Left ventricle myocardium inferior (tissue), 1 donor: ENCODE data around the gene SMIM23. TPM values are rescaled to one million over a fixed set of nuclear protein-coding genes. Genes with fewer than 3 reads are reported as not detected.

ENCODE experiments used
- DNase-seq: peaks from one replicate; pipeline ENCODE4 v3.0.0-alpha.2; 2020
- H3K27ac ChIP-seq: fragments of 200-600 bp; replicated peaks from 2 replicates; pipeline ENCODE4 v1.8.0; 2021
- H3K27me3 ChIP-seq: fragments of 200-600 bp; 2 replicates; pipeline ENCODE4 v1.8.0; 2021; ENCODE audit warnings: low read depth
- H3K36me3 ChIP-seq: fragments of 200-600 bp; 2 replicates; pipeline ENCODE4 v1.8.0; 2021
- H3K4me1 ChIP-seq: fragments of 200-600 bp; 2 replicates; pipeline ENCODE4 v1.8.0; 2021
- H3K4me3 ChIP-seq: fragments of 200-600 bp; 2 replicates; pipeline ENCODE4 v1.8.0; 2021; ENCODE audit warnings: mild to moderate bottlenecking, moderate library complexity
- H3K9me3 ChIP-seq: fragments of 200-600 bp; replicated peaks from 2 replicates; pipeline ENCODE4 v1.8.0; 2021
- intact Hi-C: fragments of 100-400 bp; cut with micrococcal nuclease; formaldehyde crosslinking; loops from one replicate; pipeline ENCODE4 v1.11.0; 2022
- total RNA-seq: library from RNA; stranded (reverse); fragmentation: NEBNext Ultra II Directional; extraction: Animal tissue kit (Norgen Biotek cat#: 25700); gene quantifications from one replicate; pipeline ENCODE4 v1.2.1, GENCODE V29; 2021
- TF ChIP-seq, protein P1 (sequence below): fragments of 200-600 bp; IDR thresholded peaks from 2 replicates; pipeline ENCODE4 v1.8.0; 2021; ENCODE audit warnings: antibody characterized with exemption, mild to moderate bottlenecking, borderline replicate concordance
- donor health status: DM: no; HTN: yes; CAD: no; lungs with severe emphysema.

SMIM23 gene
- total RNA-seq, 1 donor from 2014 or later, result not detected

- no peak for DNase-seq
- no peak overlapping the region for H3K4me3 ChIP-seq
- H3K4me1 ChIP-seq, result no peaks in the 10 kb centered on the region
- H3K9me3 ChIP-seq, result peaks cover 8% of the 10 kb centered on the region
- intact Hi-C loops, result no loop called here
- no peak overlapping the region for H3K27ac ChIP-seq
- H3K36me3 ChIP-seq, result no peaks in the 10 kb centered on the region
- TF ChIP-seq, protein P1, sequence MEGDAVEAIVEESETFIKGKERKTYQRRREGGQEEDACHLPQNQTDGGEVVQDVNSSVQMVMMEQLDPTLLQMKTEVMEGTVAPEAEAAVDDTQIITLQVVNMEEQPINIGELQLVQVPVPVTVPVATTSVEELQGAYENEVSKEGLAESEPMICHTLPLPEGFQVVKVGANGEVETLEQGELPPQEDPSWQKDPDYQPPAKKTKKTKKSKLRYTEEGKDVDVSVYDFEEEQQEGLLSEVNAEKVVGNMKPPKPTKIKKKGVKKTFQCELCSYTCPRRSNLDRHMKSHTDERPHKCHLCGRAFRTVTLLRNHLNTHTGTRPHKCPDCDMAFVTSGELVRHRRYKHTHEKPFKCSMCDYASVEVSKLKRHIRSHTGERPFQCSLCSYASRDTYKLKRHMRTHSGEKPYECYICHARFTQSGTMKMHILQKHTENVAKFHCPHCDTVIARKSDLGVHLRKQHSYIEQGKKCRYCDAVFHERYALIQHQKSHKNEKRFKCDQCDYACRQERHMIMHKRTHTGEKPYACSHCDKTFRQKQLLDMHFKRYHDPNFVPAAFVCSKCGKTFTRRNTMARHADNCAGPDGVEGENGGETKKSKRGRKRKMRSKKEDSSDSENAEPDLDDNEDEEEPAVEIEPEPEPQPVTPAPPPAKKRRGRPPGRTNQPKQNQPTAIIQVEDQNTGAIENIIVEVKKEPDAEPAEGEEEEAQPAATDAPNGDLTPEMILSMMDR, result no peak
- no peaks in the 10 kb centered on the region for H3K27me3 ChIP-seq
Measured at GRCh38 chr5:171825051-171825450, 39.4 kb downstream of the SMIM23 start.

DNA sequence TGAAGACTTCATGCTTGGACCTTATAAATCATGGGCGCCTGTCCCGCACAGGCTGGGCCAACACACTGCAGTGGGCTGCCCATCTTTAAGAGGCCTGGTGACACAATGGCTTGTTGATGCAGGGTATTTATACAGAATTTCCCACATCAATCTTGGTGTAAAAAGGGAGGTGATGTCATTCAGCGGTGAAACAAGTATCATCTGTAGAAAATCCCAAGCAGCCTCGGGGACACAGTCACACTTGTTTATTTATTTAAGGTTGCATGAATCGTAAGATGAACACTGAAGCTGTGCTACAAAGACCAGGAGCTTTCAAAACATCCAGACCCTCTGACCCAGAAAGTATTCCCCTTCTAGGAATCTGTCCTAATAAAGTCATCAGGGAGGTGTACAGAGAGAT is 40.5 kb downstream of the SMIM23 start:
- TF ChIP-seq, protein P1, result no peak
- DNase-seq, result no peak
- H3K9me3 ChIP-seq, result peaks cover 15% of the 10 kb centered on the region
- intact Hi-C loops, result no loop called here
- H3K4me1 ChIP-seq, result no peaks in the 10 kb centered on the region
- H3K27ac ChIP-seq, result no peak overlapping the region
- H3K36me3 ChIP-seq, result no peaks in the 10 kb centered on the region
- no peak overlapping the region for H3K4me3 ChIP-seq
- no peaks in the 10 kb centered on the region for H3K27me3 ChIP-seq

- Histone ChIP-seq H3K4me1 (no peaks in the 10 kb centered on the region), H3K4me3 (no peak overlapping the region), H3K27me3 (no peaks in the 10 kb centered on the region), H3K27ac (no peak overlapping the region), H3K9me3 (peaks cover 15% of the 10 kb centered on the region), H3K36me3 (no peaks in the 10 kb centered on the region)
- TF ChIP-seq, protein P1, result no peak
- intact Hi-C loops, result no loop called here
- no peak for DNase-seq
Measured at GRCh38 chr5:171827162-171827561, 41.5 kb downstream of the SMIM23 start.

DNA sequence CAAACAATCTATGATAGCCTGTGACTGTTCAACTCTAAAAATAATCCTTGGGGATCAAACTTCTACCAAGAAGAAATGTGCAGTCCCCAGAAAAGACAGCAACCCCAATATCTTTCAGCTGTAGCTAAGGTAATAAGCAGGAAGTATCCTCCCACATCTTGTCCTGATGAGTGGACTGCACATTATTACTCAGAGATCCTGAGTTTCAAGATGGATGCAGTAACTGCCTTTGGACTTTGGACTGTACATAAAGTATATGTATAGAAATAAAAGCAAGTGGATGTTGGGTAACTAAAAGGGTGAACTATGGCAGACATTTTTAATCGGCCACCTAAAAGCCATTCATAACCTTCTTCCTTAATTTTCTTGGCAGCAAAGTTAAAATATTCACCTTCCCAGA is 45.1 kb downstream of the SMIM23 start:
- no peaks in the 10 kb centered on the region for H3K36me3 ChIP-seq
- no peaks in the 10 kb centered on the region for H3K4me1 ChIP-seq
- intact Hi-C loops, result no loop called here
- H3K27me3 ChIP-seq, result no peaks in the 10 kb centered on the region
- DNase-seq, result no peak
- H3K9me3 ChIP-seq, result peaks cover 29% of the 10 kb centered on the region
- no peak overlapping the region for H3K4me3 ChIP-seq
- no peak overlapping the region for H3K27ac ChIP-seq
- TF ChIP-seq, protein P1, result no peak

- Histone ChIP-seq H3K9me3 (peaks cover 29% of the 10 kb centered on the region), H3K36me3 (no peaks in the 10 kb centered on the region), H3K4me1 (no peaks in the 10 kb centered on the region), H3K4me3 (no peak overlapping the region), H3K27ac (no peak overlapping the region), H3K27me3 (no peaks in the 10 kb centered on the region)
- intact Hi-C loops, result no loop called here
- no peak for DNase-seq
- TF ChIP-seq, protein P1, result no peak
Measured at GRCh38 chr5:171832775-171833174, 47.2 kb downstream of the SMIM23 start.

DNA sequence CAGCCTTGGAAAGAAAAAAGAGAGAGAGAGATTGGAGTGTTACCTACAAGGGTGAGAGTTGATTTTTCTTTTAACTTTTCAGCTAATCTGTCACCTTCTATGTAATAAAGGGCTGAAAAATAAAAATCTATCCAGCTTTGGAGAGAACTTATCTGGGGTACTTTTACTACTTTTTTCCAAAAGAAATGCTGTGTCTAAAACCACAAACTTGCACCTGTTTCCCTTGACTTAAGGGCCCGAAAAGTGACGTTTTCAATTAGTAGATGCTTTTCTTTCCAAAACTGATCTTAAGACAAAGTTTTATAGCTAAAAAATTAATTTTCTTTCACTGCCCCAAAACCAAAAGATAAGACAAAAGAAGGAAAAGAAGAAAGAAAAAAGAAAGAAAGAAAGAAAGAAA is 48.8 kb downstream of the SMIM23 start:
- DNase-seq, result no peak
- no peaks in the 10 kb centered on the region for H3K36me3 ChIP-seq
- TF ChIP-seq, protein P1, result no peak
- intact Hi-C loops, result no loop called here
- H3K9me3 ChIP-seq, result peaks cover 27% of the 10 kb centered on the region
- no peak overlapping the region for H3K27ac ChIP-seq
- no peak overlapping the region for H3K4me3 ChIP-seq
- H3K27me3 ChIP-seq, result no peaks in the 10 kb centered on the region
- no peaks in the 10 kb centered on the region for H3K4me1 ChIP-seq
